Hematopoietic multipotent progenitor cell treated with erythropoietin and hydrocortisone succinate and interleukin-3 and kit ligand, for 15 days (in vitro differentiated cells): ENCODE data around the gene MRPS6.

Source experiments
- DNase-seq: peaks from one replicate; pipeline ENCODE4 v3.0.0-alpha.2; 2015; ENCODE audit warnings: low spot score

Gene MRPS6

GRCh38 chr21:34073032-34073748 is at the start of gene MRPS6, which contains the start of gene SLC5A3:
TSS of gene MRPS6 (plus strand) at chr21:34073578. CDS start at chr21:34073701, 123 bp downstream.
TSS of gene SLC5A3 (plus strand) at chr21:34073578. CDS start at chr21:34095199, 21,621 bp downstream.
- DNase-seq = peak; percentile 64

DNA sequence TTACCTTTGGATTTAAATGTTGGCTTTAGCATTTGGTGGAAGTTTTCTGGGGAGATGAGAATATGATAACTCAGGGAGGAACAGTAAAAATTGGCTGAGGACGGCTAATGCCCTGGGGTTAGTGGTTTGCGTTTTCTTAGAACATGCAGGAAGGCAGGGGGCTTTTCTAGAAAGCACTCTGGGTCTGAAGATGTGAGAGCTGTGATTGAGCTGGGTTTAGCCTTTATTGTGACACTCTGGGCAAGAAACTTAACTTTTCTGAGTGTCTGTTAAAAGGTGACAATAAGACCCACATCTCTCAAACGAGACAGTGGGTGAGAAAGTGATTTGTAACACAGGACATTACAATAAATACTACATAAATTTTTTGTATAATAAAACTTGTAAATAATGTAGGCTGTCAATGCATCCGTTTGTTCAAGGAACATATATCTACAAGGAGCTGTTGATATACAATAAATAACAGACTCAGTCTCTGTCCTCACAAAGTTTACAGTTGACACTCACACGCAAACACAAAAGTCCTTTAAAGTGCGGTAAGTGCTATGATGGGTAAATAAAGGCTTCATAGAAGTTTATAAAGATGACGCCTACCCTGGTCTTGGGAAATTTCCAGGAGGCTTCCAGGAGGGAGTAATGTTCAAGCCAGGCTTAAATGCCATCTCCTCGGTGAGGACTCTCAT is 49.5 kb upstream of the MRPS6 start:
- no peak for DNase-seq

GRCh38 chr21:34024374-34024693 is 49.0 kb upstream of the MRPS6 start:
- DNase-seq = no peak

DNA sequence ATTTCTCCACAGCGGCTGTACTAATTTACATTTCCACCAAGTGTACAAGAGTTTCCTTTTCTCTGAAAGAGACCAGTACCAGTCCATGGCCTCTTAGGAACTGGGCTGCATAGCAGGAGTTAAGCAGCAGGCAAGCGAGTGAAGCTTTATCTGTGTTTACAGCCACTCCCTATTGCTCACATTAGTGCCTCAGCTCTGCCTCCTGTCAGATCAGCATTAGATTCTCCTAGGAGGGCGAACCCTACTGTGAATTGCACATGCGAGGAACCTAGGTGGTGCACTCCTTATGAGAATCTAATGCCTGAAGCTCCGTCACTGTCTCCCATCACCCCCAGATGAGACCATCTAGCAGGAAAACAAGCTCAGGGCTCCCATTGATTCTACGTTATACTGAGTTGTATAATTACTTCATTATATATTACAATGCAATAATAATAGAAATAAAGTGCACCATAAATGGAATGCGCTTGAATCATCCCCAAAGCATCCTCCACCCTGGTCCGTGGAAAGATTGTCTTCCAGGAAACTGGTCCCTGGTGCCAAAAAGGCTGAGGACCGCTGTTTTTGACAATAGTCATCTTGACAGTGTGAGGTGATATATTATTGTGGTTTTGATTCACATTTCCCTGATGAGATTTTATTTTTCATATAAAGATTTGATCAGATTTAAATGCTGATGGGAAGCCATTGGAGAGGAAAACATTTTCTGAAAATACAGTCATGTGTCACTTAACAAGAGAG is 45.5 kb upstream of the MRPS6 start:
- DNase-seq = no peak

GRCh38 chr21:34029743-34030528 is 43.4 kb upstream of the MRPS6 start:
- peak; percentile 5 for DNase-seq

GRCh38 chr21:34031835-34032370 is 41.5 kb upstream of the MRPS6 start:
- DNase-seq = no peak

- no peak for DNase-seq
Observed at GRCh38 chr21:34034369-34035014, 38.9 kb upstream of the MRPS6 start.

DNA sequence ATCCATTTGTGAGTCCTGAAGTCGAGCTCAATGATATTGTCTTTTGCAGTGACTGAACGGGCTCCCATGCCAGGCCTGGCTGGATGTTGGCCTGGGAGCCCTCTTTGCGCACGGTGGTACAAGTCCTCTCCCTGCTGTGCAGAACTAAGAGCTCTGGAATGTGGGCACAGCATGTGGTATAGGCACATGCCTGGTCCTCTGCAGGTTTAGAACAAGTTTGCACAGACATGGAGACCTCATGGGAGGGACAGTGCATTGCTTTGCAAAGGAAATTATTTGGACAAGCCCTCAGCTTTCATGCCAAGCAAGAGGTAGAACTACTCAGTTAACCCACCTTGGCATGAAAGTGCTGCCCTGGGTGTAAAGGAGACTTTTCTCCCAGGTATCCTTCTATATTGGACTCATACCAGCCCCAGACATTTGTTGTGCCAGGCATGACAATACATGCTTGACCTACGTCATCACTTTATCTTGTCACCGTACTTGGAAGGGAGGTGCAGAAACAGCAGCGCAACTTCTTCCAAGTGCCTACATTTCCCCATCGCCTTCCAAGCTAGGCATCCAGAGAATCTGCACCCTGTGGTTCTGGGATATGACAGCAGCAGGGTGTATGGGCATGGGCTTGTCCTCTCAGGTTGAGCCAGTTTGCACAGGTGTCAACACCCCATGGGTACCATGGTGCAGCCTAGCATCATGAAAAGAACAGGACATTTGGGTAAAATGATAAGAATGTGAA is 37.6 kb upstream of the MRPS6 start:
- DNase-seq = no peak

DNA sequence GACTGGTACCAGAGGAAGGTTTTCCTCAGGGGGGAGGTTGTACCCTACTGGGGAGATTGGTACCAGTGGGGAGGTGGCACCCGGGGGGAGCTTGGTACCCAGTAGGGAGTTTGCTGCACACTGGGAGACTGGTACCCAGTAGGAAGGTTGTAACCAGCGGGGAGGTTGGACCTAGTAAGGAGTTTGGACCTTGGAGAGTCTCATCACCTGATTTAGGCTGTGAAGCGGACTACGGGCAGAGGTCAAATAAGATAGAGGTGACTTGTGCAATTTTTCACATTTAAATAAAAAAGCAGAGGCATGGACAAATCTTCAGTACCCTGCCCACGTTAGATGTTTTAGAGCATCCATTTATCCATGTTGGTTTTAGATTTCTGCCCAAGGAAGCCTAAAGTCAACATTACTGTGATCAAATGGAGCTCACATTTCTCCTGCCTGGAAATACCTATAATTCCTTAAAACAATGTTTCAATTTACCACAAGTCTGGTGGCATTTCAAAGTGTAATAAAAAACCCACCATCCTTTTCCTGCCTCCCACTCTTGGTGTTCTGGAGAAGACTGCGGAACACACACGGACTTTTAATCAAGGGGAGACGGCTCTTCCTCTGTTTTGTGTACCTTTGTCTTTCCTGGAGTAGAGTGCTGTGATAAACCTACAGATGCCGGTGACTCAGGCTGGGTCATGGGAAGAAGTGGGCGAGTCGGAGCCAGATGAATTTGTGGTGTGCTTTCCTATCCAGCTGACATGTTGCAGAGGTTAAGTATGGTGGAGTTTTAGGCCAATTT is 36.2 kb upstream of the MRPS6 start:
- DNase-seq = no peak

GRCh38 chr21:34039678-34040382 is 33.5 kb upstream of the MRPS6 start:
- no peak for DNase-seq

GRCh38 chr21:34042735-34043134 is 30.6 kb upstream of the MRPS6 start:
- no peak for DNase-seq

GRCh38 chr21:34043333-34043732 is 30.0 kb upstream of the MRPS6 start:
- DNase-seq = no peak

DNA sequence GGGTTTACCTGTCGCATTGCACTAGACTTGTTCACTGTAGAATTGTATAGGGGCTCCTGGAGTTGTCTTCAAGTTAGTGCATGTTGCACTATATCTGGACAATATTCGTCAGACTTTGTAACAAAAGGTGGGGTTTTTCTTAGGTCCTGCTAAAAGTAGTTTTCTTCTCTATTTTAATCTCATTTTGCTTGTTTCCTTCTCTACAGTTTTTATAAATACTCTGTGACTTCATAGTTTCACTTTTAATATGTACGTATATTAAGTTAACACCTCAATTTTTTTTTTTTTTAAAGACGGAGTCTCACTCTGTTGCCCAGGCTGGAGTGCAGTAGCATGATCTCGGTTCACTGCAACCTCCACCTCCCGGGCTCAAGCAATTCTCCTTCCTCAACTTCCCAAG is 26.5 kb upstream of the MRPS6 start:
- no peak for DNase-seq

DNA sequence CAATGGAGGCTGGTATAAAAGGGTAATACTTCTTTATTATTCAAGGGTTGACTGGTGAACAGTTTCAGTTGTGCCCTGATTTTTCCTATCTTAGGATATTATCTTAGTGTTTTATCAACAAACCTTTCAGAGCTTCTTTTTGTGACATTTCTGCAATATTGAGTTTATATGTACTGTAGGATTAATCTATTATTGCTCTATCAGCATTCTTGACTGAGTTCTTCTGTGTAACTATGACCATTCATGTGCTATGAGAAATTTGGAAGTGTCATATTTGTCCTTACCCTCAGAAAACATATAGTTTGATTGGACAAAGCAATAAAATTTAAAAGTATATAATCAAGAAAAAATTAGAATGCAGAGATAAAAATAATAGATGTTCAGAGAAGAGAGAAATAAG is 25.5 kb upstream of the MRPS6 start:
- no peak for DNase-seq

GRCh38 chr21:34052171-34052570 is 21.2 kb upstream of the MRPS6 start:
- DNase-seq = no peak

- no peak for DNase-seq
Observed at GRCh38 chr21:34054259-34054658, 19.1 kb upstream of the MRPS6 start.

- DNase-seq = no peak
Observed at GRCh38 chr21:34055615-34056014, 17.8 kb upstream of the MRPS6 start.

- DNase-seq = no peak
Observed at GRCh38 chr21:34061983-34062382, 11.4 kb upstream of the MRPS6 start.

- DNase-seq = no peak
Observed at GRCh38 chr21:34065027-34065426, 8.4 kb upstream of the MRPS6 start.
